DMS 273 (cell line): ENCODE measurements around the gene ABLIM3.
"Not testable (repeated sequence)": the region's sequence is repeated elsewhere in the genome, so short reads cannot be mapped to it uniquely, and the experiment has no call there.

Source experiments
- DNase-seq: peaks from one replicate; lab custom pipeline; 2025; ENCODE audit not compliant: unreplicated experiment; lab: John Stamatoyannopoulos, UW

The ABLIM3 gene

GRCh38 chr5:149247726-149248125 lies 106.4 kb downstream of the ABLIM3 start:
- no peak for DNase-seq

DNA sequence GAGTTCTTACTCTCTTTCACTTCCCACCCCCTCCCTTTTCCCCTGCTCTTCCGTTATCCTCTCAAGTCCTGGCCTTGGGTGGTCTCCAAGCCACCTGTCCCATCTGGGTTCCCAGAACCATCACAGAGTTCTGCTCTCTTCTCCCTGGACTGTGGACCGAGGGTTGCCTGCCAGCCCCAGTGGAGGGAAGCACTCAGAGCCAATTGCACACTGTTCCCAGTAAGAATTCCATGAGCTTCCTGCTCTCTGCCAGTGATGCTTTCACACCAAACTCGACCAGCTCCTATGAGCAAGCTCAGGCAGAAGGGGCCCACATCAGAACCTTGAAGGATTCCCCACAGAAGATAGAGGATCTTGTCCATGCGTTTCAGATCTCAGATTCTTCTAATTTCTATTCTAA lies 110.3 kb downstream of the ABLIM3 start:
- no peak for DNase-seq

DNA sequence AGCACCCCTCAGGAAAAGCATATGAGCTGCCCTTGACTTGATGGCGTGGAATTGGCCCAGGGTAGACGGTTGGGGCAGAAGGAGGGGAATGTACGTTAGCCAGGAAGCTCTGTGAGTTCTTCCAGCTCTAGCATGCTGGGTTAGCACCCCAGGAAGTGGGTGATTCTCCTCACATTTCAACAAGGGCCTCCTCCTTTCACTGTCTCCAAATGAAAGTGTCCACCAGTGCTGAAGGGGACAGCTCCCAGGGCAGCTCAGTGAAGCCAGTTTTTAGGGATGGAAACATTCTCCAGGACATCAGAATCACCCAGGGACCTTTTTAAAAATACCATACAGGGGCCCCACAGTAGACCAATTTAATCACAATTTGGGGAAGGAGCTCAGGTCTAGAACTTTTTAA lies 113.2 kb downstream of the ABLIM3 start:
- DNase-seq: no peak

GRCh38 chr5:149256451-149256850 lies 115.2 kb downstream of the ABLIM3 start:
- DNase-seq: no peak

DNA sequence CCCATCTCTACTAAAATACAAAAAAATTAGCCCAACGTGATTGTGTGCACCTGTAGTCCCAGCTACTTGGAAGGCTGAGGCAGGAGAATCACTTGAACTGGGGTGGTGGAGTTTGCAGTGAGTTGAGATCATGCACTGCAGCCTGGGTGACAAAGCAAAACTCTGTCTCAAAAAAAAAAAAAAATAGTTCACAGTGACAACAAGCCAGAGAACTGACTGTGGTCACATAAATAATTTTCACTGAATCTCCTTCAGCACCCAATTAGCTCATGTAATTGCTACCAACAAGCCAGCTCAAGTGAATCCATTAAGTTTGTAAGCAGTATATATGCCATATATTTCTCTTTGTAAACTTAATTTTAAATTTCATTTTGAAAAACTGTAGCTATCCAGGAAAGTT lies 115.8 kb downstream of the ABLIM3 start:
- no peak for DNase-seq

- no peak for DNase-seq
Observed at GRCh38 chr5:149257889-149258705, 116.8 kb downstream of the ABLIM3 start.

GRCh38 chr5:149260761-149261160 lies 119.5 kb downstream of the ABLIM3 start:
- DNase-seq: no peak

- no peak for DNase-seq
Observed at GRCh38 chr5:149261246-149261645, 120.0 kb downstream of the ABLIM3 start.

GRCh38 chr5:149262315-149262714 lies 121.0 kb downstream of the ABLIM3 start:
- no peak for DNase-seq

- peak; percentile 67 for DNase-seq
Observed at GRCh38 chr5:149264439-149265067, 123.3 kb downstream of the ABLIM3 start.

DNA sequence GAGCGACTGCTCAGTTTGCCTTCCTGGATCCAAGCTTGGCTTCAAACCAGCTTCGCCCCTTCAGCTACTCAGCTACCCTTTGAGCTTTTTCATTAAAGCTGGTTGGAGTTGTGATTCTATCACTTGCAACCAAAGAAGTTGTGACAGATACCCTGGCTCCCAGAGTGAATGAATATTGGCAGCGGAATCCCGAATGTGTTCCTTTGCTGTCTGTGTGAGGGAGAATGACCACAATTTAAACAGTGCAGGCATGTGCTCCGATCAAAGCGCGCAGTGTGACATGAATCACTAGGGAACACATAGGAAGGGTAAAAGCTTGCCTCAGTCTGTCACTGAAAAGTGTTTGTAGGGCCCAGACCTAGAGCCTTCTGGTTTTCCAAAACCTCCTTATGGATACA lies 123.8 kb downstream of the ABLIM3 start:
- DNase-seq: no peak

GRCh38 chr5:149265597-149265996 lies 124.3 kb downstream of the ABLIM3 start:
- DNase-seq: peak; percentile 65

- no peak for DNase-seq
Observed at GRCh38 chr5:149267241-149267973, 126.1 kb downstream of the ABLIM3 start.

DNA sequence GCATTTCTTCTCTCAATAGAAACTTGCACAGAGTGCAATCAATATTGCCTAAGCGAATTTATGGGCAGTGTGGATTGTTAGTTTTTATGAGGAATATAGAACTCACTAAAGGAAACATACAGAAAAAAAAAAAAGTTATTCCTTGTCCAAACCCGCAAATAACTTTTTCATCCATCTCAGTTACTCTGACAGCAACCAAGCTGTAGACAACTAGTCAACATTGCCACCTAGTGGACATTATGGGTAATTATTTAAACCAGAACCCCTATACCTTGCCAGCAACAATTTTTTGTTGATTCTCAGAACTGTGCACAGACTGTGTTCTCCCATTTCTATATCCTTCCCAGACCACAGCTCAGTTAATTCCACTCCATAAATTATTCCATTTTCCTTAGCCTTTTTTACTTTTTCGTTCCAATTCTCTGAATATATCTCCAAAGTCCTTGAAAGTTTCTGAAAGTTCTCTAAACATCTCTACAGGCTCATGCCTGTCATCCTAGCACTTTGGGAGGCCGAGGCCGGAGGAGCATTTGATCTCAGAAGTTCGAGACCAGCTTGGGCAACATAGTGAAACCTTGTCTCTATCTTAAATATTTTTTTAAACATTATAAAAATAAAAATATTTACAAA lies 127.8 kb downstream of the ABLIM3 start:
- peak; percentile 80 for DNase-seq

DNA sequence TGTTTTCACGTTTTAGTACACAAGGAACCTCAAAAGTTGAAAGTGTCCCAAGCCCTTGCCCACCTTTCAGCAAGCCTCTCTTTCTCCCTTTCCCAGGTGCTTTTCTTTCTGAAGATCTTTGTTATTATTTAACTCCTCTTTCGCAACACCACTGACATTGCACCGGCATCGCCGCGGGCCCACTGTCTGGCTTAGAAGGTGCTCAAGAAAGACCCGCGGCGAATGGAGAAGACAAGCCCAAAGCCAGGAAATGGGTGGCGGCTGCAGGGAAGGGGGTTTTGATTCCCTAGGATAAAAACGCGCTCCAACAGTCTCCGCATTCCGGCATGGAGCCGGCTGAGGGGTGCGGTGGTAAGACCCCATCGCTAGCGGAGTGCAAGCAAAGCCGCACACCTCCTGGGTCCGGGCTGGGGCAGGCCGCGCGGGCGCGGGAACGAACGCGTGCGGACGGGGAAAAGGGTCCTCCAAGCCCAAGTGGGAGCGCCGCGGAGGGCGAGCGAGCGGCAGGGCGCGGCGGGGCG lies 130.0 kb downstream of the ABLIM3 start:
- DNase-seq: no peak

DNA sequence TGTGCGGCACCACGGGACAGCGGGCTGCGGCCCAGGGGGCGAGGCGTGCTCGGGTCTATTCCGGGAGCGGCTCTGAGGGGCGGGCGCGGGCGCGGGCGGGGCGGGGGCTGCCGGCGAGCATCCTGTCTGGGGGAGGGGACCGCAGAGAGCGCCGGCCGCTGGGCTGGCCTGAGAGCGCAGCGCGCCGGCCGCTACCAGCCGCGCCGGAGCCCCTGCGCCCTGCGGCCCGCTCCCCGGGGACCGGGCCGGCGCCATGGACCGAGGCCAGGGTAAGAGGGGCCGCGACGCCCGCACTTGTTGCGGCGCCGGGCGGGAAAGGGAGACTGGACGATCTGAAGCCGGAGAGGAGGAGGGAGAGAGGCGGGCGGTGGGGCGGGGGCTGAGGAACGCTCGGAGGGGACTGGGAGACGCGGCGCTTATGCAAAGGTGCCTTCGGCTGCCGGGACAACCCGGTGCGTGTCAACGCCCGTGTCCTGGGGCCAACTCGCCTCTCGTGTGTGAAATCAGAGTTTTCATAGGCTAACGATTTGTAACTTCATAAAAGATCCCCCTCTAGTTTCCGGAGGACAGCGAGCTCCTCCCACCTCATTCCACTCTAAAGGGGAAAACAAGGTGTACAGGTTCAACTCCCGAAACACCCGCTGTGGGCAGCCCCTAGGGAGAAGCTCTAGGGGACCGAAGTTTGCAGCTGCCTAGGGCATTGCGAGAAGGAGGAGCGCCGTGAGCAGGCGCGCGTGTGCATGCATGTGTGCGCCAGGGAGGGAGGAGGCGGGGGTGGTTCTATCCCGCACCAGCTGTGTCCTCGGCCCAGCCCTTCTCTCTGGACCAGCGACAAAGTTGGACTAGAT lies 130.6 kb downstream of the ABLIM3 start, which contains the start of gene AFAP1L1:
TSS of gene AFAP1L1 (plus strand) at position 144 of the 848 bp plus-strand sequence. CDS start at position 254, 110 bp downstream.
- peak; percentile 85 for DNase-seq

DNA sequence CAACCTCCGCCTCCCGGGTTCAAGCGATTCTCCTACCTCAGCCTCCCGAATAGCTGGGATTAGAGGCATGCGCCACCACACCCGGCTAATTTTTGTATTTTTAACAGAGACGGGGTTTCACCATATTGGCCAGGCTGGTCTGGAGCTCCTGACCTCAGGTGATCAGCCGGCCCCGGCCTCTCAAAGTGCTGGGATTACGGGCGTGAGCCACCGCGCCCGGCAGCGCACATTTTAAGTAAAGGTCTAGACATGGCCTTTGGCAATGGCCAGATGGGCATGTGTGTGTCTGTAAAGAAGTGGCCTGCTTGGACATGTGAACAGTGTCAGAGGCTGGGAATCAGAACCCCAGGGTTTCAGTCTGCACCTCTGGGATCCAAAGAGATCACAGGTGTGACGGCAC lies 131.5 kb downstream of the ABLIM3 start:
- DNase-seq: not testable (repeated sequence)

GRCh38 chr5:149273237-149273636 lies 131.9 kb downstream of the ABLIM3 start:
- no peak for DNase-seq

- no peak for DNase-seq
Observed at GRCh38 chr5:149273950-149274349, 132.7 kb downstream of the ABLIM3 start.

- no peak for DNase-seq
Observed at GRCh38 chr5:149274939-149275338, 133.6 kb downstream of the ABLIM3 start.
